Measurements from ENCODE around the gene ZNF282.
"Not testable (repeated sequence)": the region's sequence is repeated elsewhere in the genome, so short reads cannot be mapped to it uniquely, and the experiment has no call there.

ZNF282 gene

DNA sequence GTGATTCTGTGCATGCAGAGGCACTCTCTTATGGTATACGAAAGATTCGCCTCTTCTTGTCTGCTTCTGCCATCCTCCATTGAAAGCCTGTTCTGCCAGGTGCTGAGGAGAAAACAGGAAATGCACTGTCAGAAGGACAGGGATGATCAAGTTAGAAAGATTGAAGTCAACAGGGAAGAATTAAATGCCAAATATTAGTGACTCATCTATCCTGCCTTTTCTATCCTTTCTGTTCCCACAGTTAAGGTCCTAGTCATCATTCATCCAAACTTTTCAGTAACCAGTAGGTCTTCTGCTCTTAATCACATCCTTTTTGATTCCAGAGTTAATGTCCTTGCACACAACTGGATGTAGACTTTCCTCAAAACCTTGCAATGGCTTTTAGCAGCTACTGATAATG is 61.8 kb downstream of the ZNF282 start:
- no peak for DNase-seq (ENCODE audit: low spot score)

DNA sequence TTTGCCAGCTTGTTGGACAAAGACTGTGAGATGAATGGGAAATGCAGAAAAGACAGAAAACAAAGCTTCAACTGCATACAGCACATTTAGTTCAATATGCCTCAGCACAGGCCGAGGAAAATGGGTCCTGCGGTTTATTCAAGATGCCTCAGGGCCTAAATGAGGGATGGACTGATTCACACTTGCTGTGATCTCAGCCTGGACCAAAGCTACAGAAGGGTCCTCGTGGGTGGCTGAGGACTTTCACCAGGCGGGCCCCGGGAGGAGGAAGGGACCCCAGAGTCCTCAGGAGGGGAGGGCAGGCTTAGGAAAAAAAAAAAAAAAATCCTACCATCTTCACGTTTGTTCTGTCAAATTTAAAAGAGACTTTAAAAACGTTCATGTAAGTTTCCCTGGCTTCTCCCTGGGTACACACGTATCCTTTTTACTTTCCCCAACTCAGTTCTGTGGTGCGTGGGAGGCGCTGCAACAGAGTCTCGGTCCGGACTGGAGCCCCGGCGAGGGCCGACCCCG is 66.0 kb downstream of the ZNF282 start:
- no peak for DNase-seq (ENCODE audit: low spot score)

DNA sequence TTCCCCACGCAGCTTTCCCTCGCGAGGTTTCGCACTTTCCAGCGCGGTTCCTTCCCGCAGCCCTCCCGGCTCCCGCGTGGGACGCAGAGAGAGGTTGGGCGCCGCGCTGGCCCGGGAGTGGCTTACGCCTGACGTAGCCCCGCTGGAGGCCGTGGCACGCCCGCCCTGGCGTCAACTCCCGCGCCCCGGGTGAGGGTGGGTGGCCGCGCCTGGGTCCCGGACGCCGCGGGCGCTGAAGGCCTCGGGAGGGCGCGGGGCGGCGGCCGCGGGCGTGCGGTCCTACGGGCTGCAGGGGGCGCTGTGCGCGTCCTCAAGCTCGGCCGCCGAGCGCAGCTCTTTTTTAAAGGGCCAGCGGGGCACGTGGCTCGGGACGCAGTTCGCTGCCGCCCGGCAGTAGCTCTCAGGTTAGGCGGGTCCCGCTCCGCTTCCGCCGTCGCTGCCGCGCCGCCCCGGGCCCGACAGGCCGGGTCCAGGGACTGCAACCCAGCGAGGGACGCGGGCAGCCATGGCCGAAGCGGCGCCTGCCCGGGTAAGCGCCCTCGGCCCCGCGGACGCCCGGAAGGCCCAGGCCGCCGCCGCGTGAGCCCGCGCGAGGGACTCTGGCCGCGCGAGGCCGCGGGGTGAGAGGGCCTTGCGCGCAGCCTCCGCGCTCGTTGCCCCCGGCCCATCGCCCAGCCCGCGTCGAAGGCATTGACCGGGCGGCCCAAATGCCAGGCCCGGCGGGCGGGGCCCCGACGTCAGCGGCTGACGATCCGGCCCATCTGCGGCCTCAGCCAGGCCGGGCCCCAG is 66.7 kb downstream of the ZNF282 start, which contains the start of gene ZNF783:
TSS of gene ZNF783 (plus strand) at position 368 of the 789 bp plus-strand sequence. CDS start at position 506, 138 bp downstream.
- peak; percentile 96 for DNase-seq (ENCODE audit: low spot score)

DNA sequence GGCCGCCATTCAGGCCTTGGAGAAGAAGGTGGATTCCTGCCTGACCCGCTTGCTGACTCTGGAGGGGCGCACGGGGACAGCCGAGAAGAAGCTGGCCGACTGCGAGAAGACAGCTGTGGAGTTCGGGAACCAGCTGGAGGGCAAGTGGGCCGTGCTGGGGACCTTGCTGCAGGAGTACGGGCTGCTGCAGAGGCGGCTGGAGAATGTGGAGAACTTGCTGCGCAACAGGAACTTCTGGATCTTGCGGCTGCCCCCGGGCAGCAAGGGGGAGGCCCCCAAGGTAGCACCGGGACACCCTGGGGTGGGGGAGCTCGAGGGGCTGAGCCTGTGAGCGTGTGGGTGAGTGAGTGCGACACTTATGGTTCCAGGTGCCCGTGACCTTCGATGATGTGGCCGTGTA is 71.1 kb downstream of the ZNF282 start:
- no peak for DNase-seq (ENCODE audit: low spot score)

DNA sequence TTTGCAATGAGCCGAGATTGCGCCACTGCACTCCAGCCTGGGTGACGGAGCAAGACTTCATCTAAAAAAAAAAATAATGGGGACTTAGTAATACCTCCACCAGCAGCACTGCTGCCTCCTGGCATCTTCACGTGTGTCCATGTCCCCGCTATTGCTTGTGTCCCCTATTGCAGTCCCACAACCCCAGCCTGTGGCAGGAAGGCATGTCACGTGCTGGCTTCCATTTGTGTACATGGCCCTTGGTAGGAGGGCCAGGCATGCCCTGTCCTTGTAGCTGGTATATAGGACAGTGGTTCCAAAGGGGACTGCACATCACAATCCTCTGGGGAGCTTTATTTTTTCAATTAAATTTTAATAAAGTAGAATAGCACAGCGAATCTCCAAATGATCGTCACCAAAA is 72.4 kb downstream of the ZNF282 start:
- no peak for DNase-seq (ENCODE audit: low spot score)

DNA sequence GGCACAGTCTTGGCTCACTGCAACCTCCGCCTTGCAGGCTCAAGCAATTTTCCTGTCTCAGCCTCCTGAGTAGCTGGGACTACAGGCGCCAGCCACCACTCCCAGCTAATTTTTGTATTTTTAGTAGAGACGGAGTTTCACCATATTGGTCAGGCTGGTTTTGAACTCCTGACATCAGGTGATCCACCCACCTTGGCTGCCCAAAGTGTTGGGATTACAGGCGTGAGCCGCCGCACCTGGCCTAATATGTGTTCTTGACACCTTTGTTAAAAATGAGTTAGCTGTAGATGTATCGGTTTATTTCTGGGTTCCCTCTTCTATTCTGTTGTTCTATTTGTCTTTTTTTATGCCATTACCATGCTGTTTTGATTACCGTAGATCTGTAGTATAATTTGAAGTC is 79.1 kb downstream of the ZNF282 start:
- DNase-seq (ENCODE audit: low spot score): not testable (repeated sequence)
